Astrocyte (in vitro differentiated cells and primary cell): ENCODE results near the gene DGKG. TPM values are rescaled to one million over a fixed set of nuclear protein-coding genes. Genes with fewer than 3 reads are reported as not detected.
A peak's percentile ranks its signal among the peaks of the same experiment; 100 is the strongest.

ENCODE experiments used
- DNase-seq: peaks from one replicate; pipeline ENCODE4 v3.0.0-alpha.2; 2010; ENCODE audit warnings: low read depth
- FAIRE-seq: peaks from 2 replicates; lab custom pipeline; 2011; peaks lifted over from hg19 to GRCh38; lab: Jason Lieb, UNC
- H2AFZ ChIP-seq: 2 replicates; pipeline ENCODE4 v1.6.0; 2012; ENCODE audit warnings: low read depth, low read length, inconsistent platforms
- H3K27ac ChIP-seq: 2 replicates; pipeline ENCODE4 v1.5.1; 2011; ENCODE audit warnings: low read depth, low read length, inconsistent platforms
- H3K27me3 ChIP-seq: 2 replicates; pipeline ENCODE4 v1.6.0; 2011; ENCODE audit warnings: low read length, inconsistent platforms; ENCODE audit not compliant: insufficient read depth
- H3K36me3 ChIP-seq: 2 replicates; pipeline ENCODE4 v1.5.1; 2011; ENCODE audit warnings: low read length, inconsistent platforms; ENCODE audit not compliant: insufficient read depth
- H3K4me1 ChIP-seq: 2 replicates; pipeline ENCODE4 v1.5.1; 2011; ENCODE audit warnings: low read length, inconsistent platforms; ENCODE audit not compliant: insufficient read depth
- H3K4me2 ChIP-seq: 2 replicates; pipeline ENCODE4 v1.6.0; 2012; ENCODE audit warnings: low read length, inconsistent platforms
- H3K4me3 ChIP-seq: 2 replicates; pipeline ENCODE4 v1.5.1; 2011; ENCODE audit warnings: low read depth, mild to moderate bottlenecking, low read length, inconsistent platforms; ENCODE audit not compliant: insufficient read depth
- H3K79me2 ChIP-seq: 2 replicates; pipeline ENCODE4 v1.6.0; 2012; ENCODE audit warnings: mild to moderate bottlenecking, low read length, inconsistent platforms; ENCODE audit not compliant: insufficient read depth
- H3K9ac ChIP-seq: 2 replicates; pipeline ENCODE4 v1.6.0; 2012; ENCODE audit warnings: mild to moderate bottlenecking, low read length, inconsistent platforms
- H3K9me3 ChIP-seq: 2 replicates; pipeline ENCODE4 v1.5.1; 2012; ENCODE audit warnings: low read depth, mild to moderate bottlenecking, low read length, inconsistent platforms; ENCODE audit not compliant: insufficient read depth
- H4K20me1 ChIP-seq: 2 replicates; pipeline ENCODE4 v1.6.0; 2012; ENCODE audit warnings: low read length, inconsistent platforms; ENCODE audit not compliant: insufficient read depth
- H3K27ac Mint-ChIP-seq: one replicate; pipeline ENCODE4 v1.8.0; 2021; ENCODE audit warnings: mild to moderate bottlenecking, mixed read lengths; ENCODE audit not compliant: unreplicated experiment
- H3K27me3 Mint-ChIP-seq: one replicate; pipeline ENCODE4 v1.8.0; 2021; ENCODE audit warnings: low read depth, mixed read lengths; ENCODE audit not compliant: unreplicated experiment
- H3K36me3 Mint-ChIP-seq: one replicate; pipeline ENCODE4 v1.8.0; 2021; ENCODE audit warnings: low read depth, mixed read lengths; ENCODE audit not compliant: unreplicated experiment
- H3K4me1 Mint-ChIP-seq: one replicate; pipeline ENCODE4 v1.8.0; 2021; ENCODE audit warnings: low read depth, mixed read lengths; ENCODE audit not compliant: unreplicated experiment
- H3K4me3 Mint-ChIP-seq: one replicate; pipeline ENCODE4 v1.8.0; 2021; ENCODE audit warnings: mild to moderate bottlenecking, moderate library complexity, mixed read lengths; ENCODE audit not compliant: unreplicated experiment
- H3K9me3 Mint-ChIP-seq: one replicate; pipeline ENCODE4 v1.8.0; 2021; ENCODE audit warnings: mild to moderate bottlenecking, mixed read lengths; ENCODE audit not compliant: unreplicated experiment
- EZH2 ChIP-seq: IDR thresholded peaks from 2 replicates; pipeline ENCODE4 v1.6.1; 2012; ENCODE audit warnings: mild to moderate bottlenecking, low read length, inconsistent platforms; ENCODE audit not compliant: insufficient read depth
- total RNA-seq: library from RNA; stranded (reverse); gene quantifications from 2 replicates; pipeline ENCODE4 v1.2.1, GENCODE V29; 2021
- TF ChIP-seq, protein P1 (sequence below): IDR thresholded peaks from 2 replicates; pipeline ENCODE4 v1.5.1; 2011; ENCODE audit warnings: low read depth, mild to moderate bottlenecking, inconsistent platforms, low read length, moderate library complexity; ENCODE audit not compliant: insufficient read depth

The DGKG gene
- total RNA-seq, 1 donor from 2014 or later: 0.64 TPM

DNA sequence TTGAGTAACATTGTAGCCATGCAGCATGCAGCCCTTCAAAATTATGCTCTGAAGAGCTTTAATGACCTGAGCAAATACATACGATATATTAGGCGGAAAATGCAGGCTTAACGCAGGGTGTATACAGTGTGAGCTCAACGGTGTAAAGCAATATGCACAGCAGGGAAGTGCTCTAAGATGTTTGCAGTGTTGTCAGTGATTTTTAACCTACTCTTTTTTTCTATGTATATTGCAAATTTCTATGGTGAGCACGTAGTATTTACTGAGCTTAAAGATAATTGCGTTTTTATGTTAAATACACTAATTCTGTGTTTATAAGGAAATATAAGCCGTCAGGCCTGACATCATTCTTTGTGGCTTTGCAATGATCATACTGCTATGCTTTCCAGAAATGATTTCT, 42.1 kb downstream of the DGKG start:
- Mint-ChIP-seq H3K4me3 (no peak overlapping the region), H3K27ac (no peak overlapping the region), H3K9me3 (peaks cover 2% of the 10 kb centered on the region), H3K36me3 (no peaks in the 10 kb centered on the region), H3K27me3 (peaks cover 26% of the 10 kb centered on the region), H3K4me1 (peaks cover 17% of the 10 kb centered on the region)
- Histone ChIP-seq H3K27me3 (peaks cover 2% of the 10 kb centered on the region), H3K27ac (no peak overlapping the region), H4K20me1 (no peaks in the 10 kb centered on the region), H3K9me3 (no peaks in the 10 kb centered on the region), H3K36me3 (no peaks in the 10 kb centered on the region), H3K4me1 (peaks cover 12% of the 10 kb centered on the region), H3K4me3 (no peak overlapping the region), H3K9ac (no peak overlapping the region), H2AFZ (no peak overlapping the region), H3K79me2 (no peaks in the 10 kb centered on the region), H3K4me2 (no peak overlapping the region)
- TF ChIP-seq, protein P1, sequence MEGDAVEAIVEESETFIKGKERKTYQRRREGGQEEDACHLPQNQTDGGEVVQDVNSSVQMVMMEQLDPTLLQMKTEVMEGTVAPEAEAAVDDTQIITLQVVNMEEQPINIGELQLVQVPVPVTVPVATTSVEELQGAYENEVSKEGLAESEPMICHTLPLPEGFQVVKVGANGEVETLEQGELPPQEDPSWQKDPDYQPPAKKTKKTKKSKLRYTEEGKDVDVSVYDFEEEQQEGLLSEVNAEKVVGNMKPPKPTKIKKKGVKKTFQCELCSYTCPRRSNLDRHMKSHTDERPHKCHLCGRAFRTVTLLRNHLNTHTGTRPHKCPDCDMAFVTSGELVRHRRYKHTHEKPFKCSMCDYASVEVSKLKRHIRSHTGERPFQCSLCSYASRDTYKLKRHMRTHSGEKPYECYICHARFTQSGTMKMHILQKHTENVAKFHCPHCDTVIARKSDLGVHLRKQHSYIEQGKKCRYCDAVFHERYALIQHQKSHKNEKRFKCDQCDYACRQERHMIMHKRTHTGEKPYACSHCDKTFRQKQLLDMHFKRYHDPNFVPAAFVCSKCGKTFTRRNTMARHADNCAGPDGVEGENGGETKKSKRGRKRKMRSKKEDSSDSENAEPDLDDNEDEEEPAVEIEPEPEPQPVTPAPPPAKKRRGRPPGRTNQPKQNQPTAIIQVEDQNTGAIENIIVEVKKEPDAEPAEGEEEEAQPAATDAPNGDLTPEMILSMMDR: no peak
- no peak for TF ChIP-seq EZH2
- FAIRE-seq: no peak
- DNase-seq: no peak

- Histone ChIP-seq H3K9ac (no peak overlapping the region), H3K36me3 (no peaks in the 10 kb centered on the region), H3K27ac (peak overlapping the region; percentile 13), H4K20me1 (no peaks in the 10 kb centered on the region), H3K4me1 (peaks cover 12% of the 10 kb centered on the region), H3K27me3 (peaks cover 1% of the 10 kb centered on the region), H2AFZ (no peak overlapping the region), H3K79me2 (no peaks in the 10 kb centered on the region), H3K4me2 (no peak overlapping the region), H3K9me3 (no peaks in the 10 kb centered on the region), H3K4me3 (no peak overlapping the region)
- TF ChIP-seq, protein P1: no peak
- TF ChIP-seq EZH2: no peak
- DNase-seq (peak; percentile 93), FAIRE-seq (no peak)
- Mint-ChIP-seq H3K4me1 (peaks cover 17% of the 10 kb centered on the region), H3K9me3 (peaks cover 2% of the 10 kb centered on the region), H3K36me3 (no peaks in the 10 kb centered on the region), H3K27ac (peak overlapping the region; percentile 0), H3K27me3 (peaks cover 20% of the 10 kb centered on the region), H3K4me3 (no peak overlapping the region)
Observed at GRCh38 chr3:186318135-186318534, 43.9 kb downstream of the DGKG start.

DNA sequence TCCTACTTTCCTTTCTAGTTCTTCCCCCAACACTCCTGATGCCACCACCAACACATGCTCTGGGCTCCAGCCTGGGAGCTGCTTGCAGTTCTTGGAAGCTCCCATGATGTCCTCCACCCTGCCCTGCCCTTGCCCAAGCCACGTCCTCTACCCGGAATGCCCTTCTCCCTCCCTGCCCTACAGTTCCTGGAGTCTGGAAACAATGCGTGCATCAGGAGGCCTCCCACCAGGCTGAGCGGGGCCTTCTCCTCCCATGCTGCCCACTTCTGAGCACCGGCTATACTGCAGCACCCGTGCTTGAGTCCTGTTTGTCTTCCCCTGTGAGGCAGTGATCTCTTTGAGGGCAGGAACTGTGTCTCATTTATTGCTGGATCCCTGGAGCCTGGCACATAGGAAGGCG, 44.6 kb downstream of the DGKG start:
- Mint-ChIP-seq H3K9me3 (peaks cover 2% of the 10 kb centered on the region), H3K27me3 (peaks cover 15% of the 10 kb centered on the region), H3K4me1 (peaks cover 17% of the 10 kb centered on the region), H3K27ac (peak overlapping the region; percentile 35), H3K36me3 (no peaks in the 10 kb centered on the region), H3K4me3 (no peak overlapping the region)
- Histone ChIP-seq H3K36me3 (no peaks in the 10 kb centered on the region), H3K4me1 (peaks cover 12% of the 10 kb centered on the region), H3K4me3 (no peak overlapping the region), H3K27ac (no peak overlapping the region), H4K20me1 (no peaks in the 10 kb centered on the region), H3K79me2 (no peaks in the 10 kb centered on the region), H3K9me3 (no peaks in the 10 kb centered on the region), H3K27me3 (no peaks in the 10 kb centered on the region), H3K4me2 (no peak overlapping the region), H3K9ac (no peak overlapping the region), H2AFZ (no peak overlapping the region)
- DNase-seq: no peak
- no peak for TF ChIP-seq EZH2
- TF ChIP-seq, protein P1: no peak
- FAIRE-seq: no peak
